Activated T-helper 1 cell treated with anti-CD3 and anti-CD28 coated beads, Interleukin-2, amount 50 U/mL, for 16 hours (primary cell): ENCODE measurements around the gene KRT17.
A peak's percentile ranks its signal among the peaks of the same experiment; 100 is the strongest.
"Not testable (repeated sequence)": the region's sequence is repeated elsewhere in the genome, so short reads cannot be mapped to it uniquely, and the experiment has no call there.

ENCODE experiments used
- DNase-seq, 2 donors: peaks; one replicate each; pipeline ENCODE4 v3.0.0-alpha.2; 2020; ENCODE audit warnings: low read depth in 1 of 2, low spot score in 1 of 2

The KRT17 gene

GRCh38 chr17:41599680-41600079 lies 24.7 kb downstream of the KRT17 start:
- DNase-seq = no peak

- no peak for DNase-seq
Measured at GRCh38 chr17:41595585-41595984, 28.8 kb downstream of the KRT17 start.

- no peak for DNase-seq
Measured at GRCh38 chr17:41594363-41594915, 29.9 kb downstream of the KRT17 start.

GRCh38 chr17:41593306-41593981 lies 30.9 kb downstream of the KRT17 start:
- no peak for DNase-seq

GRCh38 chr17:41592601-41593305 lies 31.6 kb downstream of the KRT17 start:
- no peak for DNase-seq

GRCh38 chr17:41589301-41589700 lies 35.1 kb downstream of the KRT17 start:
- DNase-seq = no peak

- no peak for DNase-seq
Measured at GRCh38 chr17:41588126-41588810, 36.1 kb downstream of the KRT17 start.

GRCh38 chr17:41586863-41587495 lies 37.4 kb downstream of the KRT17 start, which contains the start of gene KRT14:
TSS of gene KRT14 (minus strand) at chr17:41586895. CDS start at chr17:41586834, 61 bp downstream.
- DNase-seq = no peak

- DNase-seq = no peak
Measured at GRCh38 chr17:41585301-41586056, 38.9 kb downstream of the KRT17 start.

- DNase-seq = not testable (repeated sequence)
Measured at GRCh38 chr17:41584331-41584927, 39.9 kb downstream of the KRT17 start.

GRCh38 chr17:41583137-41584127 lies 40.9 kb downstream of the KRT17 start:
- no peak for DNase-seq

GRCh38 chr17:41582061-41582968 lies 42.1 kb downstream of the KRT17 start:
- not testable (repeated sequence) for DNase-seq

GRCh38 chr17:41581366-41582060 lies 42.9 kb downstream of the KRT17 start:
- no peak for DNase-seq

GRCh38 chr17:41580687-41581365 lies 43.5 kb downstream of the KRT17 start:
- DNase-seq = no peak

GRCh38 chr17:41580244-41580575 lies 44.2 kb downstream of the KRT17 start:
- no peak for DNase-seq

- peak; percentile 12 to 30 for DNase-seq
Measured at GRCh38 chr17:41579484-41580243, 44.7 kb downstream of the KRT17 start.
